ENCODE data around the gene TBC1D21.

DNA sequence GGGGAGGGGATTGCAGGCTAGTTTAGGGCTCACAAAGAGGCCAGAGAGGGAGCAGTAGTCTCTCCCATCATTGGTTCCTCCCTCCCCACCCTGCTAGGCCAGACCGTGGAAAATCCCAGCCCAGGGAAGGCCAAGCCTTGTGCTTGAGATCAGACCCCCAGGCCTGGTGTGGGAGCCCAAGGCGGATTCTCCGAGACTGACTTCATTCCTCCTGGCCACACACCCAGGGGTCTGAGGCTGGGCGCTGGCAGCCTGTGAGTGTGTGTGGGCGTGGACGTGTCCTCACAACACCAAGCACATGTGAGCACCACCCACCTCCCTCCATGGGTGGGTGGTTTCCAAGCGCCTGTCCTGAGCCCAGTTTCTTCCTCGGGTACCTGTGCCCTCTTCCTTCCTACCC, 57.0 kb downstream of the TBC1D21 start:
- TF ChIP-seq, protein P1, sequence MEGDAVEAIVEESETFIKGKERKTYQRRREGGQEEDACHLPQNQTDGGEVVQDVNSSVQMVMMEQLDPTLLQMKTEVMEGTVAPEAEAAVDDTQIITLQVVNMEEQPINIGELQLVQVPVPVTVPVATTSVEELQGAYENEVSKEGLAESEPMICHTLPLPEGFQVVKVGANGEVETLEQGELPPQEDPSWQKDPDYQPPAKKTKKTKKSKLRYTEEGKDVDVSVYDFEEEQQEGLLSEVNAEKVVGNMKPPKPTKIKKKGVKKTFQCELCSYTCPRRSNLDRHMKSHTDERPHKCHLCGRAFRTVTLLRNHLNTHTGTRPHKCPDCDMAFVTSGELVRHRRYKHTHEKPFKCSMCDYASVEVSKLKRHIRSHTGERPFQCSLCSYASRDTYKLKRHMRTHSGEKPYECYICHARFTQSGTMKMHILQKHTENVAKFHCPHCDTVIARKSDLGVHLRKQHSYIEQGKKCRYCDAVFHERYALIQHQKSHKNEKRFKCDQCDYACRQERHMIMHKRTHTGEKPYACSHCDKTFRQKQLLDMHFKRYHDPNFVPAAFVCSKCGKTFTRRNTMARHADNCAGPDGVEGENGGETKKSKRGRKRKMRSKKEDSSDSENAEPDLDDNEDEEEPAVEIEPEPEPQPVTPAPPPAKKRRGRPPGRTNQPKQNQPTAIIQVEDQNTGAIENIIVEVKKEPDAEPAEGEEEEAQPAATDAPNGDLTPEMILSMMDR (conservative IDR thresholded peaks at IDR 0.05; ENCODE audit: low read length) = no peak
- no peak for TF ChIP-seq EZH2phosphoT487 (IDR thresholded peaks at IDR 0.05; ENCODE audit: borderline replicate concordance)
